Panc1 (cell line): Measurements from ENCODE around the gene CAV1. TPM values are rescaled to one million over a fixed set of nuclear protein-coding genes. Genes with fewer than 3 reads are reported as not detected.
A peak's percentile ranks its signal among the peaks of the same experiment; 100 is the strongest.

ENCODE experiments used
- ATAC-seq: fragments of 200-7000 bp; cut with Tn5 transposase; 2 replicates; pipeline ENCODE4 v1.9.1; 2020; ENCODE audit warnings: mild to moderate bottlenecking, moderate library complexity
- BruUV-seq: library from RNA; stranded (reverse); fragments of 400-500 nt; replicated peaks from 2 replicates; lab custom pipeline; 2021; lab: Mats Ljungman, UMichigan
- CTCF ChIA-PET: fragments of 300-600 bp; sonication (Branson Sonifier 250); formaldehyde crosslinking; loops from one replicate; lab custom pipeline; 2022; ENCODE audit warnings: antibody characterized with exemption; lab: Charles Lee
- POLR2A ChIA-PET: fragments of 300-600 bp; sonication (Branson Sonifier 250); formaldehyde crosslinking; loops from one replicate; lab custom pipeline; 2022; ENCODE audit warnings: antibody characterized with exemption; lab: Charles Lee
- DNase-seq: peaks from one replicate; pipeline ENCODE4 v3.0.0-alpha.2; 2010; ENCODE audit warnings: low read depth, low spot score
- H3K27ac ChIP-seq: 2 replicates; pipeline ENCODE4 v1.5.1; 2011; ENCODE audit warnings: mild to moderate bottlenecking, low read length, inconsistent platforms
- H3K27me3 ChIP-seq: fragments of 200-500 bp; sonication (Bioruptor generic); 2 replicates; pipeline ENCODE4 v1.6.0; 2014; ENCODE audit warnings: low read length, inconsistent platforms; ENCODE audit not compliant: control insufficient read depth, insufficient read depth
- H3K36me3 ChIP-seq: fragments of 200-500 bp; sonication (Bioruptor generic); 2 replicates; pipeline ENCODE4 v1.5.1; 2014; ENCODE audit warnings: inconsistent platforms, mild to moderate bottlenecking, low read length, moderate library complexity; ENCODE audit not compliant: control insufficient read depth, insufficient read depth
- H3K4me1 ChIP-seq: 2 replicates; pipeline ENCODE4 v1.5.1; 2011; ENCODE audit warnings: inconsistent platforms, mild to moderate bottlenecking, low read length, moderate library complexity; ENCODE audit not compliant: control insufficient read depth, insufficient read depth
- H3K4me3 ChIP-seq, 2 experiments: 2 replicates each; pipeline ENCODE4 v1.5.1; 2011 to 2012; ENCODE audit warnings: low read depth in 2 of 2, low read length in 2 of 2, mild to moderate bottlenecking in 2 of 2, inconsistent platforms in 1 of 2, moderate library complexity in 1 of 2
- H3K9me3 ChIP-seq: fragments of 200-500 bp; sonication (Bioruptor generic); 2 replicates; pipeline ENCODE4 v1.5.1; 2014; ENCODE audit warnings: low read depth, mild to moderate bottlenecking, inconsistent platforms, low read length, moderate library complexity; ENCODE audit not compliant: control insufficient read depth, insufficient read depth
- POLR2AphosphoS5 ChIP-seq: IDR thresholded peaks from 2 replicates; pipeline ENCODE4 v1.6.1; 2012; ENCODE audit warnings: mild to moderate bottlenecking, low read depth, low read length, moderate library complexity
- SIN3A ChIP-seq: IDR thresholded peaks from 2 replicates; pipeline ENCODE4 v1.6.1; 2012; ENCODE audit warnings: low read depth, mild to moderate bottlenecking, low read length, moderate library complexity, borderline replicate concordance; ENCODE audit not compliant: insufficient read depth
- TCF7L2 ChIP-seq: IDR thresholded peaks from 2 replicates; pipeline ENCODE4 v1.6.1; 2011; ENCODE audit warnings: mild to moderate bottlenecking, low read depth, low read length, inconsistent platforms
- in situ Hi-C: cut with HindIII; loops from 2 replicates; pipeline ENCODE4 v1.10.0; 2016; ENCODE audit warnings: low sequenced_read_pairs, low pct_unique_long_range_greater_than_20kb
- intact Hi-C: fragments of 100-400 bp; cut with micrococcal nuclease; formaldehyde crosslinking; loops from one replicate; pipeline ENCODE4 v1.10.0; 2022; ENCODE audit not compliant: unreplicated experiment
- total RNA-seq: library from RNA; stranded (reverse); gene quantifications from one replicate; pipeline ENCODE4 v1.2.1, GENCODE V29; 2021; ENCODE audit not compliant: unreplicated experiment
- TF ChIP-seq, protein P1 (sequence below), 2 experiments: IDR thresholded peaks; 2 replicates each; pipeline ENCODE4 v1.6.1; 2011 to 2012; ENCODE audit warnings: low read depth in 2 of 2, control low read depth in 1 of 2, low read length in 1 of 2, mild to moderate bottlenecking in 1 of 2, moderate library complexity in 1 of 2; ENCODE audit not compliant: insufficient read depth in 1 of 2
- TF ChIP-seq, protein P2 (sequence below): fragments of 450-650 bp; IDR thresholded peaks from 2 replicates; pipeline ENCODE4 v1.5.1; 2017; ENCODE audit warnings: mild to moderate bottlenecking

The CAV1 gene
- total RNA-seq, 1 experiment from 2014 or later, result 496 TPM

DNA sequence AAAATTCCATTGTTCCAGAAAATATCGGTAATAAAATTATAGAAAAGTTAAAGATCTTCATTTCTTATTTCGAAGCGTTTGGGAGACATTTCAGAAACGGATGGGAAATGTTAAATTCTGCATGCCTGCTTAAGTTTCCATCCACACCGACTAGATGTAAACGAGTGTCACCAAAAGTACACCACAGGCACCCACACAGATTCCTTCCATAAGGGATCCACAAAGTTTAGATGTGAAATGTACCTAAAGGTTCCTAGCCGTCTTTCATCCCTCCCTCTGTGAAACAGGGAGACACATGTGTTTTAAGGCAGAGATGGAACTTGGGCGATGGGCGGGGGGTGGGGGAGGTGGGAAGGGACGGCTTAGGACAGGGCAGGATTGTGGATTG lies 621 bp upstream of the CAV1 start:
- CTCF ChIA-PET, result no interaction called here
- POLR2A ChIA-PET, result interaction anchor here (0.7 to 1.0 kb wide), 3 partner anchors 12 to 256 kb away, joined by 3 to 4 read pairs (median 3); no protein-coding TSS in a partner anchor
- intact Hi-C loops, result loop anchor here (2.0 to 10.0 kb wide), 3 partner anchors 99 to 265 kb away; no protein-coding TSS in a partner anchor
- no peak for TF ChIP-seq TCF7L2
- no peak for TF ChIP-seq SIN3A
- TF ChIP-seq POLR2AphosphoS5, result no peak
- TF ChIP-seq, protein P1, sequence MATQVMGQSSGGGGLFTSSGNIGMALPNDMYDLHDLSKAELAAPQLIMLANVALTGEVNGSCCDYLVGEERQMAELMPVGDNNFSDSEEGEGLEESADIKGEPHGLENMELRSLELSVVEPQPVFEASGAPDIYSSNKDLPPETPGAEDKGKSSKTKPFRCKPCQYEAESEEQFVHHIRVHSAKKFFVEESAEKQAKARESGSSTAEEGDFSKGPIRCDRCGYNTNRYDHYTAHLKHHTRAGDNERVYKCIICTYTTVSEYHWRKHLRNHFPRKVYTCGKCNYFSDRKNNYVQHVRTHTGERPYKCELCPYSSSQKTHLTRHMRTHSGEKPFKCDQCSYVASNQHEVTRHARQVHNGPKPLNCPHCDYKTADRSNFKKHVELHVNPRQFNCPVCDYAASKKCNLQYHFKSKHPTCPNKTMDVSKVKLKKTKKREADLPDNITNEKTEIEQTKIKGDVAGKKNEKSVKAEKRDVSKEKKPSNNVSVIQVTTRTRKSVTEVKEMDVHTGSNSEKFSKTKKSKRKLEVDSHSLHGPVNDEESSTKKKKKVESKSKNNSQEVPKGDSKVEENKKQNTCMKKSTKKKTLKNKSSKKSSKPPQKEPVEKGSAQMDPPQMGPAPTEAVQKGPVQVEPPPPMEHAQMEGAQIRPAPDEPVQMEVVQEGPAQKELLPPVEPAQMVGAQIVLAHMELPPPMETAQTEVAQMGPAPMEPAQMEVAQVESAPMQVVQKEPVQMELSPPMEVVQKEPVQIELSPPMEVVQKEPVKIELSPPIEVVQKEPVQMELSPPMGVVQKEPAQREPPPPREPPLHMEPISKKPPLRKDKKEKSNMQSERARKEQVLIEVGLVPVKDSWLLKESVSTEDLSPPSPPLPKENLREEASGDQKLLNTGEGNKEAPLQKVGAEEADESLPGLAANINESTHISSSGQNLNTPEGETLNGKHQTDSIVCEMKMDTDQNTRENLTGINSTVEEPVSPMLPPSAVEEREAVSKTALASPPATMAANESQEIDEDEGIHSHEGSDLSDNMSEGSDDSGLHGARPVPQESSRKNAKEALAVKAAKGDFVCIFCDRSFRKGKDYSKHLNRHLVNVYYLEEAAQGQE (IDR thresholded peaks at IDR 0.05; ENCODE audit: insufficient read depth in 1 of 2, low read depth in 2 of 2, low read length in 1 of 2), result no peak
- TF ChIP-seq, protein P2, sequence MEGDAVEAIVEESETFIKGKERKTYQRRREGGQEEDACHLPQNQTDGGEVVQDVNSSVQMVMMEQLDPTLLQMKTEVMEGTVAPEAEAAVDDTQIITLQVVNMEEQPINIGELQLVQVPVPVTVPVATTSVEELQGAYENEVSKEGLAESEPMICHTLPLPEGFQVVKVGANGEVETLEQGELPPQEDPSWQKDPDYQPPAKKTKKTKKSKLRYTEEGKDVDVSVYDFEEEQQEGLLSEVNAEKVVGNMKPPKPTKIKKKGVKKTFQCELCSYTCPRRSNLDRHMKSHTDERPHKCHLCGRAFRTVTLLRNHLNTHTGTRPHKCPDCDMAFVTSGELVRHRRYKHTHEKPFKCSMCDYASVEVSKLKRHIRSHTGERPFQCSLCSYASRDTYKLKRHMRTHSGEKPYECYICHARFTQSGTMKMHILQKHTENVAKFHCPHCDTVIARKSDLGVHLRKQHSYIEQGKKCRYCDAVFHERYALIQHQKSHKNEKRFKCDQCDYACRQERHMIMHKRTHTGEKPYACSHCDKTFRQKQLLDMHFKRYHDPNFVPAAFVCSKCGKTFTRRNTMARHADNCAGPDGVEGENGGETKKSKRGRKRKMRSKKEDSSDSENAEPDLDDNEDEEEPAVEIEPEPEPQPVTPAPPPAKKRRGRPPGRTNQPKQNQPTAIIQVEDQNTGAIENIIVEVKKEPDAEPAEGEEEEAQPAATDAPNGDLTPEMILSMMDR, result no peak
- Histone ChIP-seq H3K9me3 (no peaks in the 10 kb centered on the region), H3K27me3 (no peaks in the 10 kb centered on the region), H3K36me3 (peaks cover 20% of the 10 kb centered on the region), H3K4me3 (peak overlapping the region; percentile 78 to 90), H3K27ac (peak overlapping the region; percentile 92), H3K4me1 (peaks cover 65% of the 10 kb centered on the region)
- ATAC-seq, result no peak
- DNase-seq, result no peak
- no TSS peak for BruUV-seq
- in situ Hi-C loops, result no loop called here

DNA sequence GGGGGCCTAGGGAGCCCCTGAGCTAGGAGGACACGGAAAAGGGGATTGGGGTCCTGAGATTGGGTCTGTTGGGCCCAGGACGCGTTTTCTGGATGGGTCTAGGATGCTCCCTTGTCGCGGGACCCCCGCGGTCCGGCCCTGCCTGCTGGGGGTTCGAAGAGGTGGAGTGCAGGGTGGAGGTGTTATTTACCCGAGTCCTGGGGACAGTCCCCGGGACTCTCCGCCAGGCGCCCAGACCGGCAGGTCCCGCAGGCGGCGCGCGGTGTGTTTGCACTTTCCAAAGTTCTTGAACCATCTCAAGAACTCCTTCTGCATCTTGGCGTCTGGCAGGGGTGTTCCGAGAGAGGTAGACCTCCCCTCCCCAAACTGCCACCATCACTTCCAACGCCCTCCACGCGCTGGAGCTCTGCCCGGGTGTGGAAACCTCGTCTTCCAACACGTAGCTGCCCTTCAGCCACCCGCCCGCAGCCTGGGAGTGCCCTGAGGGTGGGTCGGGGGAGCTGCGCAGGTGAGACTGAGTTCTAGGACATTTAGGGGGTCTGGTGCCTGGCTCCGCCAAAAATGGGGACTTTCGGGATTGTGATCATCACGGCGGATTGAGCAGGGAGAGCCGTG lies 569 bp downstream of the CAV1 start:
- H3K36me3 ChIP-seq, result peaks cover 28% of the 10 kb centered on the region
- TSS peak; percentile 50 for BruUV-seq
- CTCF ChIA-PET, result interaction anchor here (0.6 to 1.2 kb wide), 5 partner anchors 14 to 875 kb away, joined by 3 to 5 read pairs (median 4); partner anchors contain the start of gene CAV2
- H3K27ac ChIP-seq, result peak overlapping the region; percentile 99
- peak overlapping the region; percentile 78 to 90 for H3K4me3 ChIP-seq
- no peaks in the 10 kb centered on the region for H3K9me3 ChIP-seq
- TF ChIP-seq, protein P2, result no peak
- no peak; the same call in 1 of the 2 replicates for TF ChIP-seq POLR2AphosphoS5
- TF ChIP-seq, protein P1 (IDR thresholded peaks at IDR 0.05; ENCODE audit: insufficient read depth in 1 of 2, low read depth in 2 of 2, low read length in 1 of 2), result no peak
- TF ChIP-seq SIN3A, result no peak
- no peak for TF ChIP-seq TCF7L2
- POLR2A ChIA-PET, result interaction anchor here (0.6 to 2.7 kb wide), 7 partner anchors 14 to 267 kb away, joined by 3 to 13 read pairs (median 6); no protein-coding TSS in a partner anchor
- no peaks in the 10 kb centered on the region for H3K27me3 ChIP-seq
- intact Hi-C loops, result loop anchor here (2.0 to 10.0 kb wide), 2 partner anchors 101 to 267 kb away; no protein-coding TSS in a partner anchor
- ATAC-seq (peak; percentile 11), DNase-seq (no peak)
- H3K4me1 ChIP-seq, result peaks cover 67% of the 10 kb centered on the region
- in situ Hi-C loops, result no loop called here
